DMS 273 (cell line): ENCODE results near the gene ARMC9.
"Not testable (repeated sequence)": the region's sequence is repeated elsewhere in the genome, so short reads cannot be mapped to it uniquely, and the experiment has no call there.

Source experiments
- DNase-seq: peaks from one replicate; lab custom pipeline; 2025; ENCODE audit not compliant: unreplicated experiment; lab: John Stamatoyannopoulos, UW

Gene ARMC9

DNA sequence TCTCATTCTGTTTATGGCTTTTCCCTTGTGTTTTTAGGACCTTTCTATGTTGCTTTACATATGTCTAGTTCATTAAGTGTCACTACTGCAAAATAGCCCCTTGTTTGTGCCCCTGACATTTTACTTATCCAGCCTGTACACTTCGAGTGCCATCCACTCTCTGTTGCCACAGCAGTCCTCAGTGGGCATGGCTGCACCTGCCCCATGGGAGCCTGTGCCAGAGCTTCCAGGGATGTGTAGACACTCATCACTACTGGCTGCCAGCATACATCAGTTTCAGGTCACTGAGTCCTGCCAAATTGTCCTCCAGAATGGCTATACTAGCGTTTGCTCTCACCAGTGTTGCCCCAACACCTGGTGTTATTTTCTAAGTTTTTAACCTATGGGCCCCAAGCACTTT lies 80.4 kb downstream of the ARMC9 start:
- no peak for DNase-seq

DNA sequence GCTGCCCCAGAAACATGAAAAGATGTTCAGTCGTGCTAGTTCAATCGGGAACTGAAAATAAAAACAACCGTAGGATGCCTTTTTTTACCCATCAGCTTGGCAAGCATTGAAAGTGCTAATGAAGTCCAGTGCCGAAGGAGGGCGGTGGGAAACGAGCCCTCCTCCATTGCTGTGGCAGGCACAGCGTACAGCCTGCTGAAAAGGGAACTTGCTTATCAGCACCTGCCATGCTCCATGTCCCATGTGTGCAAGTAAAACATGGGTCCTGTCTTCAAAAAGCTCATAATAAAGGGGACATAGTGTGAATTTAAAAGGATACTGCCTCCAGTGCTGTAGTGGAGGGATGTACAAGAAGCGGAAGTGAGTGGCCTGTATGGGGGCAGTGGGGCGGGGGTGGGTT lies 82.4 kb downstream of the ARMC9 start:
- no peak for DNase-seq

DNA sequence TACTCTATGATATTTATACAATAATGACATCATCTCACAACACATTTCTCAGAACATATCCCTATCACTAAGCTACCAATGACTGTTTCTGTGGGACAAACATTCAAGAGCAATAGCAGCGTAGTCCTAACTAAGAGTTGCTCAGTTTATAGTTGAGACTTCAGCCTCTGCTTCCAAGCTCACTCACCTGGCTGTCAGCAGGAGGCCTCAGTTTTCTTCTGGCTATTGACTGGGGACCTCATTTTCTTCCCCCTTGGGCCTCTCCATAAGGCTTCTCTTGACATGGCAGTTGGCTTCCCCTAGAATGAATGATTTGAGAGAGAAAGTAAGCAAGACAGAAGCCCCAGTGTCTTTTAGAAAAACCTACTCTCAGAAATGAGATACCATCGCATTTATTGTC lies 85.9 kb downstream of the ARMC9 start:
- DNase-seq: no peak

DNA sequence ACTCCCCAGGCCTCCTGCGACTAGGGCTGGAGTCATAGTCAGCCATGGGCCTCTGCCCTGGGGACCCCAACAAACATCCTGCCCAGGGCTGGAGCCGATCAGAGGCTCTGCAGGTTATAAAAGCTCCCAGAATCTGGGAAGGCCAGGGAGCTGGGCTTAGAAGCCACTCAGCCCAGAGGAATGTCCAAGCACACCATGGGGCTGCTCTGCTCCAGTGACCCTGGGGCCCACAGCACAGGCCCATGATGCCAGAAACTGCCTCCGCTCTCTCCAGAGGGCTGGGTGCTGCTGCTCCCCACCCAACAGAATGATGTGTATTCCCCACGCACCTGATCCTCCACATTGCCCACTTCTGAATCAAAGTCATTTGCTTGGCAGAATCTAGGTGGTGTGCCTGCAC lies 88.5 kb downstream of the ARMC9 start:
- no peak for DNase-seq

DNA sequence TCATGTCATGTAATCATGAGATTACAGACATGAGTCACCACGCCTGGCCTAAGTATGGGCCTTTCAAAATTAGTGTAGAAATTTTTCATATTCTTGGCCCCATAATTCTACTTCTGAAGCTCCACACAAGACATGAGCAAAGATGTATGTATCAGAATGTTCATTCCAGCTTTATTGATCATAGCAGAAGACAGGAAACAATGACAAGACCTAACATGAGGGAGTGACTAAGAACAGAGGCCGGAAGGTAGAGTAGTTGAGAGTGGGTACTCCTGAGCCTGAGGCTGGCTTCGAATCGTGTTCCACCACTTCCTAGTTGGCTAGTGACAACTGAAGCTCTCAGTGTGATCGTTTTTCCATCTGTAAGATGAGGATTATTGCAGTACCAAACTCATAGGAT lies 89.3 kb downstream of the ARMC9 start:
- DNase-seq: no peak

DNA sequence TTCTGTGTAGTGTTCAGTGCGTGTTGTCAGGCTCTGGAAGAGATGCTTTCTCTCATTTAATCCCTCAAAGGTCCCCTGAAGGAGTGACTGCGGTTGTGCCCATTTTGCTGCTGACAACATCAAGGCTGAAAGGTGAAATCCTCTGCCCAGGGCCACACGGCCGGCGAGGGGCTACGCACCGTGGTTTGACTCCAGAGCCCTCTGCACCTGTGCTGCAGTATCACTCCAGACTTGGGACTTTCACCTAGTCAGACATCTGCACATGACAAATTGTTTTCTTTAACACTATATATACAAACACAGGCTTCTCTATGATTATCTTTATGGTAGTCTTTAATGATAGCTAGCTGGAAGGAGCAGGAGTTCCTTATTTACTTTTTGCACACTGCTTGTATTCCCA lies 90.2 kb downstream of the ARMC9 start:
- DNase-seq: no peak

DNA sequence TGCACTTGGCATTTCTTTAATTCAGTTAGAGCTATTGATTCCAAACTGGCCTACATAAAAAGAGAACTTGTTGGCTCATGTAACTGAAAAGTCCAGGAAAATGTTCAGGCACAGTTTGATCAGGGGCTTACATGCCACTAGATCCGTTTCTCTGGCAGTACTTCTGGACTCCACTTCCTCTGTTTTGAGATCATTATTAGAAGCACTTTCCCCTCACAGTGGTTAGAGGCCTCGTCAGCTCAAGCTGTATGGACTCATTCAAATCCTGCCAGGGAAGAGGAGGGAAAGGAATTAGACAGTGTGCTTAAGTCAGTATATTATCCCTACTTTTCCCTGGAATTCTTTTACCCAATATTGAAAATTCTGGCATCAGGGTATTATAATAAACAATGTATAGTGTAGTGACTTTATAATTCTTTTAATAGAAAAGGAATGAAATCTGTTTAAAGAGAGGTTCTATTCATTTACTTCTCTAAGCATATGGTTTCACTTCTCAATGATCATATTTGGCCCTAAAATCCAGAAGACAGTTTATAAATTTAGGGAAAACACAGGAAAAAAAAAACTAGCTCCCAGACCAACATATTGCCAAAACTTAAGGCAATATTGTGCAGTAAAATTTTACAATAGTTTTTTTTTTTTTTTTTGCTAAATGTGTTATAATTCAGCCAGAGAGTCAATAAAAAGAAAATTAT lies 92.0 kb downstream of the ARMC9 start:
- no peak for DNase-seq

DNA sequence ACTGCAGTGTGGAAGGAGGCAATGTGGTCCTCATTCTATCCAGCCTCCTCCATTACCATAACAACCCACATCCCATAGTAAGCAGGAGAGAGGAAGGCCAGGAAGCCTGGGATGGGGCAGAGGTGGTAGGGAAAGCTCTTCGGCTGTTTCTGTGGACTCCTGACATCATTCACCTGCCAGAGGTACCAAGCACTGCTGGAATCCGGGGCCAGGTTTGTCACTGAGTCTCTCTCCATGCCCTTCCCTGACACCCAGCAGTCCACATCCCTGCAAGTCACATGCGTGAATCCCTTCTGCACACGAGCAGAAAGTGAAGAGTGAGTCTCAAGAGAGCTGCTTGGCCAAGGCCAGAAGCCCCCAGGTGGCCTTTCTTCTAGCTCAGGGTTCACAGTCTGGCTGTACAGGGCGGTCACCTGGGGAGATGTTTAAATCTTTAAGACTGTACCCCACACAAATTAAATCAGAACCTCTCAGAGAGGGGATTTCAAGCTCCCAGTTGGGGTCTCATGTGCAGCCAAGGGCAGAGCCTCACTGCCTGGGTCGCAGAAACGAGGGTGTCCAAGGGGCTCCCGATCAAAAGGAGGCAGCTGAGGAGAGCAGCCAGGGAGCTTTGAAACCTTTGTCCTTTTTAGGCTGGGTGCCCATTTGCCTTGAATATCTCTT lies 94.2 kb downstream of the ARMC9 start:
- DNase-seq: no peak

DNA sequence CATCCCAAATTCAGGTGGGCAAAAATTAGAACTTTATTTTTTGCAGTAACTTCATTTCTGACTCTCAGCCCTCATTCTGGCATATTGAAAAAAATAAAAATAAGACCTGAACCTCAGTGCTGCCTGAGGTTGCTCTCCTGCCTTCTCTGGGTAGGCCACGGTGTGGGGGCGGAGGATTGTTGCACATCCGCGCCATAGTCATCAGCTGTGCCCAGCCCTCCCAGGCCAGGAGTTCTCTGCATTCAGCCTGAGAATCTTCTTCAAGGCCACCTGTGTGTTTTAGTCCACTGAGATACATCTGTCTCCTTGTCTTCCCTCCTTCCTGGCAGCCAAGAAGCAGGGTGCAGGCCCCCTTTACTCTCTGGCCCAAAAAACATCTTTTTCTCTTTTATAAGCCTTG lies 94.7 kb downstream of the ARMC9 start:
- no peak for DNase-seq

DNA sequence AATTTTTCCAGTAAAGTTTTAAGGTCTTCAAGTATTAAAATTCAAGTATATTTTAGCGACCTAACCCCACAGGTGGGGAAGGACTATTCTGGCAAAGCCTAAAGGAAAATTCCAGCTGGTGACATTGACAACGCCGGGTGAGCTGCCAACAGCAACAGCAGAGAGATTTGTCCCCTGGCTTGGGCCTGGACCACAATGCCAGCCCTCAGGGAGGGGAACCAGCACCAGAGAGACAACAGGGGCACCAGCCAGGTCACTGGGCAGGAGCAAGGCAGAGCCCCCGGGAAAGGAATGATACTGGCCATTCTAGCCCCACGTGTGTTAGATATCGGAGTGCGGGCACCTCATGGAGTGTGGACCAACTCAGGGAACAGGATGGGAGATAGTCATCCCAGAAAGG lies 95.7 kb downstream of the ARMC9 start:
- DNase-seq: no peak

DNA sequence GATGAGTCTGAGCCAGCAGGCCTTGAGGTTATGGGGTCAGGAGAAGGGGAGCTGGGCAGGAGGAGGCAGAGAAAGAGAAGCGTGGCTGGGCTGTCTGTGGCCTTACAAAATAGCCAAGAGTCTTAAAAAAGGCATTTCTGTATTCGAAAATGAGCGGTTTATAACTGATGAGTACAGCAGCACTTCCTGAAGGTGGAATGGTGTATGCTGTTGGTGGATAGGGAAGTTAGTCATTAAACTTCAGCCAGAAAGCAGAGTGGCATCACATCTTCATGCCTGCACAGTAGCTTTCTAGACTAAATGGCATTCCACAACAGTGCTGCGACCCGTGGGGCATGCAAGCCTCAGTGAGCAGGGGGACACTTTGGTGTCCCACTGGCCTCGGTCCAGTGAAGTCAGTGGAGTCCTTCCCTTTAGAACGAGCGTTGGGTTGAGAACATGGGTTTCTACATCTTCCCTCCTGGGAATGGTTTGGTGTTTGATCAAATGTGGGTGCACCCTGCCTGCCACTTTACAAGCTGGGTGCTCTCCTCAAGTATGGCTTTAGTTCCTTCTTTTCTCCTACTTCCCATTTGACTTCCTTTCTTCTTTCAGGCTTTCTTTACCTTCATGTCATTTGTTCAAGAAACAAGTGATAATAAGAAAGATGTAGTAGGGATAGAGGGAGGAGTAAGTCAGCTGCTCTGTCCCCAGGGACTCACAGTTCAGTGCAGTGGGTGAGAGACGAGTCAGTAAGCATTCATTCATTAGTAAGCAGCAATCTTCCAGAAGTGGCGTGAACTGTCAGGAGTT lies 96.3 kb downstream of the ARMC9 start:
- no peak for DNase-seq

DNA sequence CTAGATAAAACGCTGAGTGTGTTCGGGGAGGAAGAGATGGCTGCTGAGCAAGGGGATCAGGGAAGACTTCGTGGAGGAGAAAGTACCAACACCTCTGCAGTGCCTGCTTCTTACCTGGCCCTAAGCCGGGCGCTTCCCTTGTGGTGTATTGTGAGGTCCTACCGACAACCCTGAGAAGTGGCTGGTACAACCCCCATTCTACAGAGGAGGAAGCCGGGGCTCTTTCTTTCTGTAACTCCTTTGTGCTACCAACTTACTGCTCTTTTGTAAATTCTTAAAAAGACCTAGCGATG lies 96.9 kb downstream of the ARMC9 start:
- DNase-seq: no peak

DNA sequence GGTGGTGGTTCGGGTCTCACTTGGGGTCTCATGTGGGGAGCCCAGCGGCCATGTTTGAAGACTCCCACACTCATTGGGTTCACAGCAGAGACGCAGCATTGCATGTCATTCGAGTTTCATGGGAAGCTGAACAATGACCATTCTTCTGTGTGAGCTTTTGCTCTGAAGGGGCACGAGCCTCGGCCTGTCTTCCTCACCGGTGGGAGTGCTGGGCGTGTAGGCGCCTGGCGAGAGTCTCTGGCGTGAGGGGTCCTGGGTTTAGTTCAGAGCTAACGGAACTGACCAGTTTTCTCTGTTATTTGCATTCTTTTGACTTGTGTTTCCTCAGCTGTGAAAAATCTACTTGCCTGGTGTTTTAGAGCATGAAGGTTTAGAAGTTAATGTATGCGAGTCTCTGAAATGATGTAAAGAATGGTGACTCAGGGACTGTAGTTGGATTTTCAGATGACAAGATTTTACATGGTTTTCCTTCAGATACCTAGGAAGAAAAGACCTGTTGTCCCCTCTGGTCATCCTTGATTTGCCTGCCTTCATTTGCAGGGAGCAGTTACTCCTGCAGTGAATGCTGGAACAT lies 98.1 kb downstream of the ARMC9 start:
- no peak for DNase-seq

DNA sequence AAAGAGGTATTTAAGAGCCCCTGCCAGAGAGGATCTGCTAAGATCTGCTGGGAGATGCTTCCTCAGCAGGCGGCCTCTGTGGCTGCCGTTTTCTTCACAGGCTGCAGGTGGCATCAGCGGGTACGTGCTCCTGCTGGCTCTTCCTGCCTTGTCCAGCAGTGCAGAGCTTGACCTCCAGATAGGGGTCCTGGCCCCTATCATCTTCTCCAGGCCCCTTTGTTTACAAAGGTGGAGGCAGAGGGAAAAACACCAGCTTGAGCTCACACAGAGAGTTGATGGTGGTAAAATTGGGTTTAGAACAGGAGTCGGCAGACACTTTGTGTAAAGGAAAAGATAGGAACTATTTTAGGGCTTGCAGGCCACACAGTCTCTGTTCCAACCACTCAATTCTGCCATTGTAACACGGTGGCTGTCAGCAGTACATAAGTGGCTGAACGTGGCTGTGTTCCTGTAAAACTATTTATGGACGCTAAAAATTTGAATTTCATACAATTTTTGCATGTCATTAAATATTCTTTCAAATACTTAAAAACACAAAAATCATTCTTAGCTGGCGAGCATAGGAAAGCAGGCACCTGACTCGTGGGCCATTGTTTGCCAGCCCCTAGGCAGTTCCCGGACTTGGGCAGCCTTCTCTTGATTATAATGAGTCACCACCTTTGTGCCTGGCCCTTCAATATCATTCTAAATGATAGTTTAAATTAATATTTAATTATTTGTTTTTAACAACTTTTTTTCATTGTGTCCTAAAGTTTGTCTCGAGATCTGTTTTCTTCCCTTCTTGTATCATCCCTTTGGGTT lies 98.9 kb downstream of the ARMC9 start:
- peak; percentile 61 for DNase-seq

DNA sequence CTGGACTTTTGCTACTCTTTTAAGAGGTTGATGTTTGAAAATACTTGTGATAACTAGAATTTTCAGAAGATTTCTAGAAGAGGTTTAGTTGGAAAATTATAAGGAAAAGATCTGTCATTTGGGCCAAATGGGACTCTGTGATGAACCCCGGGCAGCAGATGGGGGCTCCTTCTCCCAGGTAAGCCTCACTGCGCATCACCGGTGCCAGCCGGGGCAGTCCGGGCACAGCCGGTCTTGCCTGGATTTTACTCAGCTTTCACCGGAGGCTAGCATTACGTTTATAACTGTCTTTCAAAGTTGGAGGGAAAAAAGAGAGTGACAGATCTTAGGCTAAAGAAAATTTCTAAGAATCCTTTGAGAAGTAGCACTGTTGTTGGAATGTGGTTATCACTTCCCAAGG lies 99.7 kb downstream of the ARMC9 start:
- DNase-seq: no peak

DNA sequence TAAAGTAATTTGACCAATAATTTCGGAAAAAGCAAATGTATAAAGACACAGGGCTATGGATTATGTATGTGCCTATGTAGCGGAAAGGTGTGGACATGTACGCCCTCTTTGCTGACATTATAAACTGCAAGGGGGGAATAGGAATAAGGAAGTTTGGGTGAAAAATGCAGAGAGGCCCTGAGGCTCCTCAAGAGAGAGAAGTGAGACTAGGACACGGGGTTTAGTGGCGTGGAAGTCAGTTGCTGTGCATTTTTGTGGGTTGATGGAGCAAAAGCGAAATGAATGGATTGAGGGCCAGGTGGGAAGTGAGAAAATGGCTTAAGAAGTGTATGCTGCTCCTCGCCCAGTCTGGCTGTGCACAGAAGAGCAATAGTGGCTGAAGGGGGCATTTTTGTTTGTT lies 100.8 kb downstream of the ARMC9 start:
- DNase-seq: no peak

DNA sequence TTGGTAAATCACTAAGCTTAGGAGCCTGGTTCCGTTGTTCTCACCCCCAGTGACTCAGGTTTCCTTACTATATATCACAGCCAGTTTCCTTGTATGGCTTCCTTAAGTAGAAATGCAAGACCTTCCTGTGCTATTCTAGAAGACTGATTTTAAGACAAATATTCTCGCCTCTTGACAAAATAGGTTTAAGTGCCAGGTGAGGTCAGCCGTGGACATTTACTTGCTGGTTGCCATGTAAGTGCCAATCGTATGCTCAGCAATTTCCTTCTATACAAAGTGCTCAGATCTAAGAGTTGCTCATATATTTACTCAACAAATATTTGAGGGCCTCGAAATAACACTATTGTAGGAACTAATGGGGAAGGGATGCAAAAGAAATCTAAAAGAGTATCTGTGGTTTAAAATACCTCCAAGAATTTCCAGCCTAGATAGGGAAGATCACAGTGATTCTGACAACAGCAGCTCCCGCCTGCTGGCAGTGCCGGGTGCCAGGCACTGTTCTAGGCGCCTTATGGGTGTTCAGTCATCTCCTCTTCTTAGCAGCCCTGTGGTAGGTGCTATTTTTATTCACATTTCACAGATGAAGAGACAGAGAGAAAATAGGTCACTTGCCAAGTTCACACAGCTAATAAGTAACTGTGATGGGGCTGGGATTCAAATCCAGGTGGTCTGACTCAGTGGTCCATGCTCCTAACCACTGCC lies 101.7 kb downstream of the ARMC9 start:
- DNase-seq: no peak

DNA sequence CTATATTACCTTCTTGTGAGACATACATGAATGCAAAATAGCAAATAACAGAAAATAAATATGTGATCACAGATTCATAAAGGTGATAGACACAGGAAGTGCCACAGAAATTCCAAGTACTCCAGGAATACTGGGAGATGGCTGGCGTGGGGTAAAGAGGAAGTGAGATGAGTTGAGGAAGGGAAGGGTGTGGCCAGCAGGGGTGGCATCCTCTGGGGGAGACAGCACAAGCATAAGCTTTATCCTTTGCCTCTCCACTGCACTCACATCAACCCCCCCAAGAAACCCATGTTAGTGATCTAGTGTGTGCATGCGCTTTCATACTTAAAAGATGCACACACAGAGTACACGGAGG lies 102.3 kb downstream of the ARMC9 start:
- DNase-seq: no peak

DNA sequence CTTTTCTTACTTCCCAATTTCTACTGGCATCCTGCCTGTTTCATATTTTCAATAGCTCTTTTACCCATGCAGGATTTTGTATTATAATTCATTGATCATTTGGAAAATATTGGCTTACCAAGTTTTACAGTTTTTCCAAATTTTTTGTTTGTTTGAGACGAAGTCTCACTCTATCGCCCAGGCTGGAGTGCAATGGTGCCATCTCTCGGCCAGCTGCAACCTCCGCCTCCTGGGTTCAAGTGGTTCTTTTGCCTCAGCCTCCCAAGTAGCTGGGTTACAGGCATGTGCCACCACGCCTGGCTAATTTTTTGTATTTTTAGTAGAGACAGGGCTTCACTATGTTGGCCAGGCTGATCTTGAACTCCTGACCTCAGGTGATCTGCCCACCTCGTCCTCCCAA lies 105.8 kb downstream of the ARMC9 start:
- not testable (repeated sequence) for DNase-seq

DNA sequence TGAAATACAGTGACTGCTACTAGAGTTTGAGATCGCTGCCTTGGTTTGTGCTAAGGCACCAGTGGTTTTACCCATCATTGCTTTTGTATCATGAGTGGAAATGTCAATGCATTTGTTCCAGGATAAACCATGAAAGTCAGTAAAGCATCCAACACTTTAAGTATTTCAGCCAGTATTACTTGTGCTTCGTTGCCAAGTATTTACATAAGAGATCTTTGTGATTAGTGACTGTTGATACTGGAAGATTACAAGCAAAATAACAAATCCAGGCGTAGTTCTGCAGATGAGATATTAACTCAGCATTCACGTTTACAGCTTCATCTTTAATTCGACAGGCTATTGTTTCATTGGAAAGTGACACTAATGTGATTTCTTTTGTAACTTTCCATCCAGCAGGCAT lies 106.8 kb downstream of the ARMC9 start:
- DNase-seq: no peak
